NCI-H2227 (cell line): ENCODE data around the gene FXYD6.
A peak's percentile ranks its signal among the peaks of the same experiment; 100 is the strongest.

Source experiments
- DNase-seq: peaks from one replicate; lab custom pipeline; 2025; ENCODE audit not compliant: unreplicated experiment; lab: John Stamatoyannopoulos, UW

FXYD6 gene

DNA sequence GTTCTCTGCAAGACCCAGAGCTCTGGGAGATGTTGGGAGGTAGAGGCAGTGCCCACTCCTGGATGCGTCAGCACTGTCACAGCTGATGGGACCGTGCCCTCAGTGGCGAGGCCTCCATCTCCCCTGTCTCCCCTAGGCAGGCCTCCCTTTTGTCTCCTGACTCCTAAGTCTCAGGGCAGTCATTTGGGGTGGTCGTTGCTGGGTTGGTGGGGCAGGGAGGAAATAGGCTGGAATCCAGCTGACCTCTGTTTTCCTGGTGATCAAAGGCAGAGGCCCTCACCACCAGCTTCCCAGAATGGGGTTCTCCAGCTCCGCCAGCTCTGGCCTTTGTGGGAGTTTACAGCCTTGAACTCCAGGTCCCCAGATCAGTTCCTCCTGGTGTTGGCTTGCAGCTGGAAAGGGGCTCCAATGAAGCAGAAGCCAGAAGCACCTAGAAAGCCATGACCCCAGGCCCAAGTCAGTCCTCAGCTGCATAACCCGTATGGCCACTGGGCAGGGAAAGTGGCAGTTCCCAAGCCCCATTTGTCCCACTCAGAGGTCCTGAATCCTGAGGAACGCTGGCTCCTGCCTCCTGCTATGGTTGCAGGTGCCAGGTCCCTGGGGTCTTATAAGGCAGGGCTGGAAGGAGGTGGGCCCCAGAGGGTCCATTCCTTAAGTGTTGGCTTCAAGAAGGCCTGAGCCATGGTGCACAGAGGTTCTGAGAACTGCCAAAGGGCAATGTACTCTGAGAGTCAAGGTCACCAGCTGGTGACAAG is 44.6 kb downstream of the FXYD6 start:
- DNase-seq = no peak

- DNase-seq = no peak
Measured at GRCh38 chr11:117830674-117831351, 45.6 kb downstream of the FXYD6 start.

DNA sequence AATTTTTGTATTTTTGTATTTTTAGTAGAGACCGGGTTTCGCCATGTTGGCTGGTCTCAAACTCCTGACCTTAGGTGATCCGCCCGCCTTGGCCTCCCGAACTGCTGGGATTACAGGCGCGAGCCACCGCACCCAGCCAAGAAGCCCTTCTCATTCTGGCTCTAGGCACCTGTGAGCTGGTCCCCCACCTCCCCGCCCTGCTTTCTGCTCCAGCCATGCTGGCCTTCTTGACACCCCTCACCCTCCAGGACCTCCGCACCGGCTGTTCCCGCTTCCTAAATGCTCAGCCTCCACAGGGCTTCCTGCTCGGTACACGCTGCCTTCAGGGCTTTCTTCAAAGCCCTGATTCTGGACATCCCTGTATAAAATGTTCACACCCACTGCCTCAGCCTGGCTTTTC is 46.4 kb downstream of the FXYD6 start:
- no peak for DNase-seq

DNA sequence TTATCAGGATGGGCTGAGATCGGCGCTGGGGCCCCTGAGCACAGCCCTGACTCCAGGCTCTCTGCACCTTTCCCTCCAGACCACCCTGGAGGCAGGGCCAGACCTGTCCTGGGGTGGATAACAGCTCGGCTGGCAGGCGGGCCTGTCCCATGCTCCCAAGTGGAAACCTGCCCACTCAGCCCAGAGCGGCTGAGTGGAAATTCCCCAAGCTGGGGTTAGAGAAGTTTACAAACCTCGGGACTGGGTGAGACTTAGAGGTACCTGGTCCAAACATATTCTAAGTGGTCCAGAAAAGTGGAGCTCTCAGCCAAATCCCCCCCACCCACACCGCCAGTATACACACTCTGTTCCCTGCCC is 47.1 kb downstream of the FXYD6 start:
- DNase-seq = no peak

DNA sequence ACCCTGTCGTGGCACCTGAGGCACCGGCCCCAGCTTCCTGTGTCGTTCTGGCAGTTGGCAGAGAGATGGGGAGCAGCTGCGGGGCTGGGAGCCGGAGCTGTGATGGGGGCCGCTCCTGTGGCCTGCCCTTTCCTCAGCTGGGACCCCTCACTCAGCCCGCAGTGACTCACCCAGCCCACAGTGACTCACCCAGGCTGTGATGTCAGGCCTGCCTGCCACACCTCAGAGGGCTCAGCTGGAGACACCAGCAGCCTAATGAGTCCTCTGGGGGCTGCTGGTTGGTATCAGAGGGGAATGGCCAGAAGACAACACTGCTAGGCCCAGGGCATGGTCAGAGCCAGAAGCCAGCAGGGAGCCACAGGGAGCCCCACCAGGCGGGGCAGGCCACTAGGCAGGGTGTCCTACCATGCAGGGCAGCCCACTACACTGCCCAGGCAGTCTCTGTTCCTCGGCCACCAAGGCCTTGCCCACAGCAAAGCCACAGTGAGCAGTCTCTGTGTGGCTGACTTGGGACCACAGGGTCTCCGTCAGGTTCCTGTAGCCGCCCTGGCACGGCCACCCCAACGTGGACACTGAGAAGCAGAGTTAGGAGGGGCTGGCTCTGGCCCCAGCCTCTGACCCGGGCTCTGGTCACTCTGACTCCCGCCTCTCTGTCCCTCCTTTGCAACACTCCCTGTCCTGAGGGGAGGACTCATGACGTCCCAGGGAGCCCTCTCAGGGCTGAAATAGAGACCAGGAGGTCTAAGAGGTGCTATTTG is 47.7 kb downstream of the FXYD6 start:
- DNase-seq = no peak

GRCh38 chr11:117827521-117828511 is 48.6 kb downstream of the FXYD6 start:
- DNase-seq = no peak

DNA sequence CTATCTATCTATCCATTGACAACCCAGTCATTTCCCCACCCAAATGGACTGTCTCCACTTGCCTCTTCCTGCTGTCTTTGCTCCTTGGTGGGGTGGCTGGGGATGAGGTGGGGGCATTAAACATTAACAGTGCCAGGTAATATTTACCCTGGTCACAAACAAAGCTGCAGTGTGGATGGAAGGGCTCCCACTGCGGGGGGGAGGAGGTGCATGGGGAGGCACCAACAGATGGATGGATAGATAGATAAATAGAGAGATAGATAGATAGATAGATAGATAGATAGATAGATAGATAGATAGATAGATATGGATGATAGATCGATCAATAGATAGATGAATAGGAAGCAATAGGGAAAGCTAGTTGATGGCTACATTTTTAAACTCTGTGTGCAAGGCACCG is 49.6 kb downstream of the FXYD6 start:
- DNase-seq = no peak

DNA sequence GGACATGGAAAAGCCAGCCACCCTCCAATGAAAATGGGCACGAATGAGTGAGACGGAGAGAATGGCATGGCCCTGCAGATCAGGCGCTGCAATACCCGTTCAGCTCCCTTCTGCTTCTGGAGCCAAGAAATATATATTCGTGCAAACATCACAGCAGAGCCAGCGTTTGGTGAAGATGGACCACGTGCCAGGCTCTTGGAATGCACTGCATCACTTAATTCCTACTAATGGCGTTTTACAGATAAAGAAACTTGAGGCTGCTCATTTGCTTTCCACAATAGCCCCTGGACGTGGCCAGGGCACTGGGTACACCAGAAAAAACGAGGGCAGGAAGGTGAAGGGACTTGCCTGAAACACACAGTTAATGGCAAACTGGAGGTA is 50.3 kb downstream of the FXYD6 start:
- no peak for DNase-seq

DNA sequence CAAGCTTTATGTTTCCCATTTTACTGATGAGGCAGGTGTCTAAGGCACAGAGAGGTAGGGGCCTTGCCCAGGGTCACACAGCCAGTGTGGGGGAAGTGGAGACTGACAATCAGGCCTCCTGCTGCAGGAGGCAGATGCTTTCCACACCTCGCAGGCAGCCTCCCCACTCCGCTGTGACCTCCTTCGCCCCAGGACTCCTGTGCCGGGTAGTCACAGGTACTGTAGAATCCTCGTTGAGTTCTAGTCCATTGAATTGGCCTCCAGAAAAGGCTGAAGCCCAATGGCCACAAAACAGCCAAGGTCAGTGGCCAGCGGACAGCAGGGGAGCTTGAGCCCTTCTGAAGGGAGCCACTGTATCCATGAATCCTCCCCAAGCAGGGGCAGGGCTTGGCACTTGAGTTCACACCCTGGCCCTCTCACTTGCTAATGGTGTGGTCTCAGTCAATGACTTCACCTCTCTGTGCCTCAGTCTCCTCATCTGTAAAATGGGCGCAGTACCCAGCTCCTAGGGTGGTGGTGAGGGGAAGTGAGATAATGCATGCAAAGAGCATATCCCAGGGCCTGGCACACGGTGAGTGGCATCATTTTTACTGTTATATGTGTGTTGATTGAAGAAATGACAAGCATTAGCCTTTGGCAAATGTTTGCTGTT is 50.8 kb downstream of the FXYD6 start:
- DNase-seq = no peak

- DNase-seq = no peak
Measured at GRCh38 chr11:117824571-117825537, 51.6 kb downstream of the FXYD6 start, which contains the start of gene FXYD2. FXYD2 (minus strand) TSS chr11:117824744; CDS start chr11:117824678, 66 bp downstream.

GRCh38 chr11:117823946-117824420 is 52.5 kb downstream of the FXYD6 start:
- DNase-seq = no peak

DNA sequence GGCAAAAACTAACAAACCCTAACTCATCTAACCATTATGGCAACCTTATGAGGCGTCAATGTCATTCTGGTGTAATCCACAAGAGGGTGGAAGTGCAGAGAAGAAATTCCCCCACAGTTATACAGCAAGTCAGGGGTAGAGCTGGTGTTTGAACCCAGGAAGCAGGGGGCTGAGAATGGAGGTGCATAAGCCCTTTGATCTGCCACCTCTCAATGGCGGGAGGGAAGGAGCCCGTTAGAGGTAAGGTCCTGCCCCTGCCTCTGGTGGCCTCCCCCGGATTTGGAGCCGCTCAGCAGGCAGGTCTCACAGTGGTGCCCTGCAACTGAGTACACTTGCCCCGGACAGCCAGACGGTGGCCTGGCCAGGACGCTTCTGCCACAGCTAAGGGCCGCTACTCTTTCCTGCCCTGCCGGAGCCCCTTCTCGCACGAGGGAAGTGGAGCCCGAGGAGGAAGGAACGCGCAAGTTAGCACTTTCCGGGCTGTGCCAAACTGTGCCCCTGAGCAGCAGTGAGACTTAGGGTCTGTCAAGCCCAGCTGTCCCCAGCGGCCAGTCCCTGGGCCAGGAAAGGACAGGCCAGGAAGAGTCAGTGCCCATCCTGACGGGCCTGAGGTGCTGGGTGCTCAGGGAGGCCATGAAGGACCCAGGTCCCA is 53.0 kb downstream of the FXYD6 start:
- no peak for DNase-seq

GRCh38 chr11:117822074-117823033 is 54.1 kb downstream of the FXYD6 start:
- DNase-seq = peak; percentile 40

- no peak for DNase-seq
Measured at GRCh38 chr11:117821431-117821830, 55.0 kb downstream of the FXYD6 start.

- no peak for DNase-seq
Measured at GRCh38 chr11:117820516-117820915, 55.9 kb downstream of the FXYD6 start.

- DNase-seq = no peak
Measured at GRCh38 chr11:117820071-117820470, 56.4 kb downstream of the FXYD6 start.
